ENCODE measurements around the gene KCNIP4. TPM values are rescaled to one million over a fixed set of nuclear protein-coding genes. Genes with fewer than 3 reads are reported as not detected.

Gene KCNIP4
- total and polyA plus RNA-seq, 2 donors (not counting 3 experiments of a cell fraction or from before 2014, with no cell fraction given), result not detected

DNA sequence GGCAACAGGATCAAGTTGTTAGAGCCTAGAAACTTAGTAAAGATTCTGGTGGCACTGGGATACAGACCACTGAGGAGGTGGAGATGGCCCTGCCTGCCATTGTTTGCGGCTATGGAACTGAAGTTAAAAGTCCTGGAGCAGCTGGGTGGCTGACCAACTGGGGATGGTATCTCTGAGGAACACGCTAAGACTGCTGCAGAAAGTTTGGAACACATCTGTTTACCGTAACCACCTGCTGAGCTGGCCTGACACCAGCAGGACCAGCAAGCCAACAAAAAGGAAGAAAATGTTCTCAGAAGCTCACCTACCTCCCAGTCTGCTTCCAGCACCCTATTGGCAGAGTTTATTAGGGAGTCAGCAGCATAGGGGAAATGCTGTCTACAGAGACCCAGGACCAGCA lies 1265.7 kb downstream of the KCNIP4 start:
- dilution Hi-C loops (cut with MboI; ENCODE audit: extremely low pct_ligation_motif_present, low sequenced_read_pairs), result loop anchor here (25.0 kb wide), 1 partner anchor 271 kb away; no protein-coding TSS in a partner anchor
- Histone ChIP-seq H3K4me3 (replicated peaks in 1 of 3; ENCODE audit: insufficient read depth in 1 of 3, low read depth in 1 of 3, low read length in 3 of 3) (no peak overlapping the region), H2AFZ (ENCODE audit: low read depth, low read length) (no peak overlapping the region), H3K9me3 (replicated peaks; ENCODE audit: control insufficient read depth, insufficient read depth, low read length) (no peaks in the 10 kb centered on the region), H3K36me3 (ENCODE audit: control insufficient read depth in 2 of 2, extremely low read depth in 1 of 2, insufficient read depth in 2 of 2, low read length in 2 of 2) (no peaks in the 10 kb centered on the region), H3K27ac (ENCODE audit: insufficient read depth, low read depth, low read length) (no peak overlapping the region), H3K9me1 (replicated peaks; ENCODE audit: control insufficient read depth, extremely low read depth, insufficient read depth, low read length) (no peaks in the 10 kb centered on the region), H4K20me1 (replicated peaks; ENCODE audit: control insufficient read depth, extremely low read depth, insufficient read depth, low read length) (no peaks in the 10 kb centered on the region), H3K9ac (replicated peaks; ENCODE audit: extremely low read depth, insufficient read depth, low read length) (no peak overlapping the region), H3K27me3 (ENCODE audit: control insufficient read depth in 2 of 2, insufficient read depth in 2 of 2, low read length in 2 of 2) (peaks cover 6 to 21% of the 10 kb centered on the region in 2 experiments), H3K4me2 (ENCODE audit: insufficient read depth, low read length) (no peak overlapping the region), H3K4me1 (ENCODE audit: control insufficient read depth, extremely low read depth, insufficient read depth, low read length) (no peaks in the 10 kb centered on the region), H3K79me2 (ENCODE audit: control insufficient read depth, insufficient read depth, low read length) (no peaks in the 10 kb centered on the region)
- FAIRE-seq, result no peak
- BruUV-seq (replicated peaks), result no TSS peak
- DNase-seq (ENCODE audit: low read depth, low spot score), result no peak
- ChIA-PET CTCF (interaction anchor here (0.8 to 5.9 kb wide), 10 partner anchors 10 to 378 kb away, joined by 3 to 50 read pairs (median 4); no protein-coding TSS in a partner anchor), POLR2A (no interaction called here)
- intact Hi-C loops (cut with micrococcal nuclease), result no loop called here
- TF ChIP-seq POLR2A (IDR thresholded peaks at IDR 0.05; ENCODE audit: low read depth, low read length) (no peak), GATA2 (IDR thresholded peaks at IDR 0.05; ENCODE audit: insufficient read depth, insufficient read length, low read depth, low read length) (no peak), FOS (IDR thresholded peaks at IDR 0.05; ENCODE audit: borderline replicate concordance, insufficient read depth, low read length) (no peak), JUN (IDR thresholded peaks at IDR 0.05; ENCODE audit: borderline replicate concordance, insufficient read depth, insufficient read length, low read depth) (no peak), MYC (IDR thresholded peaks at IDR 0.05; ENCODE audit: low read depth, low read length) (no peak), POLR2AphosphoS5 (IDR thresholded peaks at IDR 0.05; ENCODE audit: insufficient read depth, low read depth, low read length) (no peak), EZH2 (IDR thresholded peaks at IDR 0.05; ENCODE audit: borderline replicate concordance, low read depth, low read length, severe bottlenecking) (no peak)
- TF ChIP-seq, protein P1, sequence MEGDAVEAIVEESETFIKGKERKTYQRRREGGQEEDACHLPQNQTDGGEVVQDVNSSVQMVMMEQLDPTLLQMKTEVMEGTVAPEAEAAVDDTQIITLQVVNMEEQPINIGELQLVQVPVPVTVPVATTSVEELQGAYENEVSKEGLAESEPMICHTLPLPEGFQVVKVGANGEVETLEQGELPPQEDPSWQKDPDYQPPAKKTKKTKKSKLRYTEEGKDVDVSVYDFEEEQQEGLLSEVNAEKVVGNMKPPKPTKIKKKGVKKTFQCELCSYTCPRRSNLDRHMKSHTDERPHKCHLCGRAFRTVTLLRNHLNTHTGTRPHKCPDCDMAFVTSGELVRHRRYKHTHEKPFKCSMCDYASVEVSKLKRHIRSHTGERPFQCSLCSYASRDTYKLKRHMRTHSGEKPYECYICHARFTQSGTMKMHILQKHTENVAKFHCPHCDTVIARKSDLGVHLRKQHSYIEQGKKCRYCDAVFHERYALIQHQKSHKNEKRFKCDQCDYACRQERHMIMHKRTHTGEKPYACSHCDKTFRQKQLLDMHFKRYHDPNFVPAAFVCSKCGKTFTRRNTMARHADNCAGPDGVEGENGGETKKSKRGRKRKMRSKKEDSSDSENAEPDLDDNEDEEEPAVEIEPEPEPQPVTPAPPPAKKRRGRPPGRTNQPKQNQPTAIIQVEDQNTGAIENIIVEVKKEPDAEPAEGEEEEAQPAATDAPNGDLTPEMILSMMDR (IDR thresholded peaks at IDR 0.05; ENCODE audit: extremely low read depth in 1 of 2, insufficient read depth in 1 of 2, low read depth in 1 of 2, low read length in 2 of 2), result no peak
- TF ChIP-seq, protein P2, sequence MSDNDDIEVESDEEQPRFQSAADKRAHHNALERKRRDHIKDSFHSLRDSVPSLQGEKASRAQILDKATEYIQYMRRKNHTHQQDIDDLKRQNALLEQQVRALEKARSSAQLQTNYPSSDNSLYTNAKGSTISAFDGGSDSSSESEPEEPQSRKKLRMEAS (IDR thresholded peaks at IDR 0.05; ENCODE audit: insufficient read depth, insufficient read length), result no peak

Measured in endothelial cell of umbilical vein (primary cell).